ENCODE data around the gene RELB.

DNA sequence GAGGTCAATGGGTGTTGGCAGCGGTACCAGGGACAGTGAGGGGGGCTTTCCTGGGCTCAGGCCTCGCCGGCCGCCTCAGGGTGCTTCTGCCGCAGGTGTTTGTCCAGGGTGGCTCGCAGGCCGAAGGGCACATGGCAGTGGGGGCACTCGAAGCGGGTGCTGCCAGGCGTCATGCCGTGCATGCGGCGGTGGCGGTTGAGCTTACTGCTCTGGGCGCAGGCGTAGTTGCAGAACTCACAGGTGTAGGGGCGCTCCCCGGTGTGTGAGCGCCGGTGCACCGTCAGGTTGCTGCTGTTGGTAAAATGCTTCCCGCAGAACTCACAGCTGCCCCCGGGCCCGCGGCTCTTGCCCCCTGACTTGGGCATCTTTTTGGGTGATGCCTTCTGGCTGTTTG lies 70.3 kb downstream of the RELB start:
- TF ChIP-seq CTCF (IDR thresholded peaks at IDR 0.05), result no peak
- TF ChIP-seq POLR2A (IDR thresholded peaks at IDR 0.05), result no peak

Data from adrenal gland (tissue), 5 donors.